DND-41 (cell line): ENCODE measurements around the gene FAM168A.

Source experiments
- EZH2 ChIP-seq: IDR thresholded peaks from 3 replicates; pipeline ENCODE4 v1.6.1; 2012; ENCODE audit warnings: borderline replicate concordance, low read depth, mild to moderate bottlenecking, moderate library complexity, low read length, inconsistent platforms; ENCODE audit not compliant: severe bottlenecking
- TF ChIP-seq, protein P1 (sequence below): IDR thresholded peaks from 2 replicates; pipeline ENCODE4 v1.5.1; 2012; ENCODE audit warnings: borderline replicate concordance, low read length, moderate library complexity, mild to moderate bottlenecking; ENCODE audit not compliant: poor library complexity, severe bottlenecking; ENCODE audit errors: extremely low read depth

- TF ChIP-seq, protein P1, sequence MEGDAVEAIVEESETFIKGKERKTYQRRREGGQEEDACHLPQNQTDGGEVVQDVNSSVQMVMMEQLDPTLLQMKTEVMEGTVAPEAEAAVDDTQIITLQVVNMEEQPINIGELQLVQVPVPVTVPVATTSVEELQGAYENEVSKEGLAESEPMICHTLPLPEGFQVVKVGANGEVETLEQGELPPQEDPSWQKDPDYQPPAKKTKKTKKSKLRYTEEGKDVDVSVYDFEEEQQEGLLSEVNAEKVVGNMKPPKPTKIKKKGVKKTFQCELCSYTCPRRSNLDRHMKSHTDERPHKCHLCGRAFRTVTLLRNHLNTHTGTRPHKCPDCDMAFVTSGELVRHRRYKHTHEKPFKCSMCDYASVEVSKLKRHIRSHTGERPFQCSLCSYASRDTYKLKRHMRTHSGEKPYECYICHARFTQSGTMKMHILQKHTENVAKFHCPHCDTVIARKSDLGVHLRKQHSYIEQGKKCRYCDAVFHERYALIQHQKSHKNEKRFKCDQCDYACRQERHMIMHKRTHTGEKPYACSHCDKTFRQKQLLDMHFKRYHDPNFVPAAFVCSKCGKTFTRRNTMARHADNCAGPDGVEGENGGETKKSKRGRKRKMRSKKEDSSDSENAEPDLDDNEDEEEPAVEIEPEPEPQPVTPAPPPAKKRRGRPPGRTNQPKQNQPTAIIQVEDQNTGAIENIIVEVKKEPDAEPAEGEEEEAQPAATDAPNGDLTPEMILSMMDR, result no peak
- no peak for TF ChIP-seq EZH2
Observed at GRCh38 chr11:73590991-73591390, 6.9 kb downstream of the FAM168A start.
